ENCODE measurements around the gene SIRPG.
"Not testable (repeated sequence)": the region's sequence is repeated elsewhere in the genome, so short reads cannot be mapped to it uniquely, and the experiment has no call there.

The SIRPG gene

DNA sequence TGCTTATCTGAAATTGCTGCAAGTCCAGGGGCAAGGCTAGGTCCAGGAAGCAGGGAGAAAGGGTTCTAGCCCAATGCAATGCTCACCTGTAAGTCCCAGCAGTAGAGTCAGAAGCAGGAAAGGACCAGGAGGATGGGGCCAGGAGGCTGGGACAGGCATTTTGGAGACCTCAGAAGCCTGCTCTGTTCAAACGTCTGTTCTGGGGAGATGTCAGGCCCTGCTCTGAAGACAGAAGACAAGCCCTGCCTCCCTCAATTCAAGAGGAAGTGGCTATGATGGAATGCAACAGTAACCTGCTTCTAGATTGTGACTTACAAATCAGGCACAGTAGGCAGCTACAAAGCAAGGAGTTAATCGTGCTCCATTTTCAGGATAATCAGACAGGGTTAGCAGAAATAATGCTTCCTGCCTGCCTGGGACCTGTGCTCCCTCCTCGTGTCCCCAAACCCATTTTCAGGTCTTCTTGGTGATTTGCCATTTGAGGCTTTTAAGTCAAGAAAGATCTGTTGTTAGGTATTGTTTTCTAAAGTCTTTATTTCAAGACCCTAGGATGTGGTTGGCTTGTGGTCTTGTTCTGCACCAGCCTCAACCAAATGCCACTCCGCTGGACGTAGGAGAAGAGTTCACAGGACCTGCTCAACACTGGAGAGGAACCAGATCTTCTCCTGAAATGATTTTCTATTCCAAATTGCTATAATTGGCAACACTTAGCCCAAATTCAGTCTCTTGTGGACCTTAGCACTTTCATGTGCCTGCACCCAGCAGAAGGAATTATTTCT is at the start of gene SIRPG:
TSS of gene SIRPG (minus strand) at position 224 of the 779 bp plus-strand sequence. CDS start at position 159, 65 bp downstream.
- no peak for FAIRE-seq

DNA sequence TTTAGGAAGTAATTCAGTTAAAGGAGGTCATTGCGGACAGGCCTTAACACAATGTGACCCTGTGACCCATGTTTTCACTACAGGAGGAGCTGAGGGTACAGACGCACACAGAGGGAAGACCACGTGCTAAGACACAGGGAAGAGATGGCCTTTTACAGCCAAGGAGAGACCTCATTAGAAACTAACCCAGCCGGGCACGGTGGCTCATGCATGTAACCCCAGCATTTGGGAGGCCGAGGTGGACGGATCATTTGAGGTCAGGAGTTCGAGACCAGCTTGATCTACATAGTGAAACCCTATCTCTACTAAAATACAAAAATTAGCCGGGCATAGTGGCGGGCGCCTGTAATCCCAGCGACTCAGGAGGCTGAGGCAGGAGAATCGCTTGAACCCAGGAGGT is 49.3 kb upstream of the SIRPG start:
- not testable (repeated sequence) for FAIRE-seq

DNA sequence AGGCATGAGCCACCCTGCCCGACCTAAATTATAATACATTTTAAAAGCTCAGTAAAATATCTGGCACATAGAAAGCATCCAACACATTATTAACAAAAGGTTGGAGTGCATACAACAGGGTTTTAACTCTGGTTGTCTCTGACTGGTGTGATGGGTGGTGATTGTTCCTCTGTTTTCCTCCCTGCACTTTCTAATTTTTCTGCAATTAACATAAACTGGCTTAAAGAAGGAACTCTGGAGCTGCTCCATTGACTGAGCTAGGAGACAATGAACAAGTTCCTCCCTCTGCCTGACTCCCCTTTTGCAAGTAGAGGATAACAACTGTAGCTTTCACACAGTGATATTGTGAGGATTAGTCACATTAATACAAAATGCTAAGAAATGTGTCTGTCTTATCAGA is 48.5 kb upstream of the SIRPG start:
- no peak for FAIRE-seq

DNA sequence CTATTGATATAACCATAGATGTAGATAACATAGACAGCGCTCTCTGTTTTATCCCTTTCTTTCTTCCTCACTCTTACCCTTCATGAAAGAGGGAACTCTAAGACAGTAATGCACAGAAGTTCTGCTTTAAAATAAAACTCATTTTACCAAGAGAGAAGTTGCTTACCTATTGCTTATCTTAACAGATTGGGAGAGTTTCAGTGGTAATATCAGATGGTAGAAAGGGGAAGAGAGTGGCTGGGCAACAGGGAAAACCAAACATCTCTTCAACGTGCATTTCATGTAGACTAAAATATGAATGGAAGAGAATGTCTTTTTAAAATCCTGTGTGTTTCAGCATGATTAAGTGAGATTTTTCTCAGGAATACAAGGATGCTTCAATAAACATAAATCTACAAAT is 45.3 kb upstream of the SIRPG start:
- FAIRE-seq: no peak

DNA sequence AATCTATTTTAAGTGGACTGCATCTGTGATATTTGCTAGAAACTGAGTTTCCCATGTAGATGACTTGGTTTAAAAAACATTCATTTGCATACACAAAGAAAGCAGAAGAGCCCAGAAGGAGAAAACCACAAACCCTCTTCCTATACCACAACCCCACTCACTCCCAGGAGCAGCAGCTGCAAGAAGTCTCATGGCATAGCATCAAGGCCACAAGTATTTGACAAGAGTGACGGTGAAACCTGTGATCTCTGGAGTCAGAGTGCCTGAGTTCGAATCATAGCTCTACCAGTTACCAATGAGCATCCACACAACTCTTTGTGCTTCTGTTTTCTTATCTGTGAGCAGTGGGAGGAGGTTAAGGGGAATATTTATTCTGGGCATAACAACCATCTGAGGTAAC is 44.7 kb upstream of the SIRPG start:
- no peak for FAIRE-seq

DNA sequence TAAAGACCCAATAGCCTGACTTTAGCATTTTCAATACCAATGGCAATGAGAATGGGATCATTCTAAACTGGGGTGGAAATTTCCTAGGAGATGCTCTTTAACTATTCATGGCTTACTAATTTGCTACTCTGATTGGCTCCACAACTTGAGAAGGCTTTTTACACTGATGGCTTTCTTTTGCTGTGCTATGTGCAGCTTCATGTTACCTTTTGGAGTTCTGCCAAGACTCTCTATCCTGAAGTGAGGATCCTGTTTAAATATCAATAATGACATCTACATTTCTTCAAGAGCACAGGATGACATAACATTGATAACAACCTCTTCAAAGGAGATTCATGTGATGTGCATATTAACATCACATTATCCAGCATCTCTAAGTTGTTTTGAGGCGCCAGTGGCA is 43.4 kb upstream of the SIRPG start:
- no peak for FAIRE-seq

DNA sequence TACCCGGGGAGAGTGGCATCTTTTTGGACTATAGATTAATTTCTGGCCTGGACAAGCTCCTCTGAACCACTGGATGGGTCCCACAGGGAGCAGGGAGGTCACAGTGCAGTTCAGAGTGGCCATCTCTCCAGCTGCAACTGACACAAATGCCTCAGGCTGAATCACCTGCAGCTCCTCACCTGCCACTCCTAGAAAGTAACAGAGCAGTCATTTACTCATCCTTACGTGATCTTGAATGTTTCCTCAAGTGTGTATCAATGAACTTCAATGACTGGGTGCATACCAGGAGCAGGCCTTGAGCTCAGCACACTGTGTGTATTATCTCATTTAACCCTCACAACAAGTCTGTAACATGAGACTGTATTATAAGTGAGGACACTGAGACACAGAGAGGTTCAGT is 40.0 kb upstream of the SIRPG start:
- FAIRE-seq: no peak

DNA sequence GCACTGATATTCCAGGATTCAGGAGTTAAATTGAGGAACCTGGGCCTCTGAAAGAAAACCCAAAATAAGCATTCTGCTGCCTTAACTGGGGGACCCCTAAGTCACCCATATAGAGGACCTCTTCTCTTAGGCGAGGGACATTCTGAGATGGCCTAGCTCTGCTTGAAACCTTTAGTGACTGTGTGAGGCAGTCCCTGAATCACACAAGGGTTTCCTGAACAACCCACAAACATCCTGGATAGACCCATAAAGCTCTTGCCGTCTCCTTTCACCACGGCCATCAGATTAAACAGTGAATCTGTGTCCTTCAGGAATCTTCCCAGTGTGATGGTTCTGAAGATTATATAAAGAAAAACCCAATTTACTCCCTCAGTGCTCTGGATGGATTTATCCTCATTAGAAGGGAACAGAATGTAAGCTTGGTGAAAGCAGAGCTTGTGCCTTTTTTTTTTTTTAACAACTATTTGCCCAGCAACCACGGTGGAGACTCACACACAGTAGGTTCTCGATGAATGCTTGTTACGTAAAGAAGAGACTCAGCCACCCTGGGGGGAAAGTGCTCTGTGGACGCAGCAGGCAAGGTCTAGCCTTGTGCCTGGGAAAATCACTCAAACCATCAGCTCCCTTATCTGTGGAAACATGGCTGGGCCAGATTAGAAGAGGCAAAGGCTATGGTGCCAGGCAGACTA is 39.1 kb upstream of the SIRPG start:
- no peak for FAIRE-seq

DNA sequence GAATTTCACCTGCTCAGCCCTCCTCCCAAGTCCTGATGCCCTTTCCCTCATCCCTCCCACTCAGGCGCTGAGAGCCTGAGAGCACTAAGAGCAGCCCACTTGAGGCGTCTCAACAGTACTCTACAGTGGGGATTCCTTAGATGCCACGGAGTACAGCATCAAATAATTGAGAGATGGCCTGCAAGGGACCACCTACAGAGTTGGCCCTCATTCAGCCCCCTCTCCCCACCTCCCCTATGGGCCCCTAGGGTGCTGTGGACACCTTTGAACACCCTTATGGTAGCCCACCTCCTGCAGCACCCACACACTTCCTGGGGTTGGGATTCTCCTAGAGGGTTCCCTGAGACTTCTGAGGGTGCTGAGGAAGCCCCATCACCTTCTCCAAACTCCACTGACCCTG is 37.1 kb upstream of the SIRPG start:
- no peak for FAIRE-seq

DNA sequence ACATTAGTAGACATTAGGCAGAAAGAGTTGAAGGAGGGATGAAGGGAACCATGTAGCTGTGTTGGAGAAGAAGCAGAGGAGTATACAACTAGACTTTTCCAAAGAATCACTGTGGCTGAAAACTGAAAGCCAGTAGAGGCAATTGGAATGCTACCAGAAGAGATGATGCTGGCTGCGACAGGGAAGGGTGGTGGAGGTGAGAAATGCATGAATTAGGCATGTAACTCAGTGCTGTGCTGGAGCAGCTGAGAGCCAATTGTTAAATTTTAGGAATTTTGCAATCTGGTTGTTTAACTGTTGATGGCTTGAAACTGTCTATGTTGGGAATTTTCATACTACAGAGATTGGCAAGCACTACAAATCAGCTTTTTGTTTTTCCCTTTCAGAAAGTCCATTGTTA is 35.8 kb upstream of the SIRPG start:
- FAIRE-seq: no peak

DNA sequence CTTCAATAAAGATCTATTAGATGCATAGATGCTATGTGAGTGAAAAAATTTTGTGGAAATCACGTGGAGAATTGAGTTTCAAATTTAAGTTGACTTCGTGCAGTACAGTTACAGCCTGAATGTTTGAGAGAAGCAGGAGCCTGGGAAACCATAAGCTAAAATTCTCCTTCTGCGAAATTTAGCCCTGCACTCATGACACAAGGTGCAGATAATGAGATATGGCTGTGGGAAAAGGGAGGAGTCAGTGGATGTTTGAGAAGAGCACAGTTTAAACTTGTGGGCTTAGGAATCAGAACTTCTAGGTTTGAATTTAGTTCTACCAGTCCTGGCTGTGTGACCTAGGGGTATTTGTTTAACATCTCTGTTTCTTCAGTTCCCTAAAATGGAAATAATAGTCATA is 32.1 kb upstream of the SIRPG start:
- no peak for FAIRE-seq

DNA sequence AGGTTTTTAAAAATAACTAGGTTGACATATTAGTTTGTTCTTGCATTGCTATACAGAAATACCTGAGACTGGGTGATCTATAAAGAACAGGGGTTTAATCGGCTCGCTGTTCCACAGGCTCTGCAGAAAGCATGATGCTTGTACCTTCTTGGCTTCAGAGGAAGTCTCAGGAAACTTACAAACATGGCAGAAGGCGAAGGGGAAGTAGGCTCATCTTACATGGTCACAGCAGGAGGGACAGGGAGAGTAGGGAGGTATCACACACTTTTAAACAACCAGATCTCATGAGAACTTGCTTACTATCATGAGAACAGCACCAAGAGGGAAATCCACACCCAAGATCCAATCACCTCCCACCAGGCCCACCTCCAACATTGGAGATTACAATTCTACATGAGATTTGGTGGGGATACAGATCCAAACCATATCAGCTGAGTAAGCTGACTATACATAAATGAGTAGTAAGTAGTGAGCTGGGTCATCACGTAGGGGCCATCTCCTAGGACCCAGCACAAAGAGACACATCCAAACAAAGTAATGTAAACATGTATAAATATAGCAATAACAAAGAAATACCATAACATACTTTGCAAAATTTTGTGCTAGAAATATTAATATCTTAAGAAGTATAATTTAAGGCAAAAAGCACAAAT is 31.4 kb upstream of the SIRPG start:
- FAIRE-seq: no peak

DNA sequence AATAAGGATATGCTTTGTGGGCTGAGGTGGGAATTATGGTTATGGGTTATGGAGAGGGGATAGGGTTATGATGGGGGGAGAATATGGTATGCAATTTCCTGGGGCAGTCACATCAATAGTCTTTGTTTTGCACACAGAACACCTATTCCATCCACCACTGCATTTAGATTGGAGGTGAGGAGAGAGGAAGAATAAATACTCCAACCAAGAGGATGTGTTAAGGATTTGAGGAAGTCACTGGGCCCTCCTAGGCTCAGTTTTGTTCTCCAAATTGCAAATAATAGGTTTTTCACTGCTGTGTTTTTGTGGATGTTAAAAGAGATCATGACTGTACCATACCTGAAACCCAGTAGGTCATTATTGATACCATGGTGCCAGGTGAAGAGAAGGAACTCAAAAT is 29.5 kb upstream of the SIRPG start:
- FAIRE-seq: no peak

DNA sequence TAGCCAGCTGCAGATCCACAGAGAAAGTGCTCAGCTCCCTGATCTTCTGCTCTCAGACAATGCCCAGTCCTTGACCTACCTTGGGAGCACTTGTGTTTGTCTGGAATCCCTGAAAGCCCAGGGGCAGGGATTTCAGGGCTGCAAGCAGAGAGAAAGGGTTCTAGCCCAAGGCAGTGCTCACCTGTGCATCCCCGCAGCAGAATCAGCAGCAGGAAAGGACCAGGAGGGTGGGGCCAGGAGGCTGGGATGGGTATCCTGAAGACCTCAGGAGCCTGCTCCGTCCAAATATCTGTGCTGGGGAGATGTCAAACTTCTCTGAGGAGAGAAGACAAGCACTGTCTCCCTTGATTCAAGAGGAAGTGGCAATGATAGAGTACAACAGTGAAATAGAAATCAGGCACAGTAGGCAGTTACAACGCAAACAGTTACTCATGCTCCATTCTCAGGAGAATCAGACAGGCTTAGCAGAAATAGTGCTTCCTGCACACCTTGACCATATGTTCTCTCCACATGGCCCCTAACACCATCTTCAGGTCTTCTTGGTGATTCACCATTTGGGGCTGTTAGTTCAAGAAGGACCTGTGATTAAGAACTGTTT is 28.7 kb upstream of the SIRPG start:
- no peak for FAIRE-seq

DNA sequence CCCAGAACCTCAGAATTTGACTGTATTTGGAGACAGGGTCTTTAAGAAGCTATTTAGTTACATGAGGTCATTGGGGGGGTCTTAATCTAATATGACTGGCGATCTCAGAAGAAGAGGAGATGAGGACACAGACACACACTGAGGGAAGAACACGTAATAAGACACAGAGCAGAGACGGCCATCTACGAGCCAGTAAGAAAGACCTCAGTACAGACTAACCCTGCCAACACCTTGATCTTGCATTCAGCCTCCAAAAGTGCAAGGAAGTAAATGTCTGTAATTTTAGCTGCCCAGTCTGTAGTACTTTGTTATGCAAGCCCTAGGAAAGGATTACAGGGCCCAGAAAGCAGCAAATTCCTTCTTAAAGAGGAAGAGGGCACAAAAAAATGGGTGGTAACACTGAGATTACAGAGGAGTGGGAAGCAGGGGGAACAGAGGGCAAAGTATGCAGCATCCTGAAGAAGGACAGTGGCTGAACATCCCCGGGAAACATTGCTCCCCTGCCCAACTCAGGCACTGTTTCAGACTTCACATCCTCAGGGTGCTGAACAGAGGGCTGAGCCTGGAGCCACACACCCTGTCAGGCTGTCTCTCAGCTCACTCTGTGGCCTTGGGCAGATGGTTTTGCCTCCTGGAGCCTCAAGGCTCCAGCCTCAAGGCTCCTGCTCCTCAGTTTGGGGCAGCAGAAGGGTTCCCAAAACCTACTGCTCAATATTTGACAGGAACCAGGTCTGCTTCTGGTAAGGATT is 27.9 kb upstream of the SIRPG start:
- FAIRE-seq: no peak

DNA sequence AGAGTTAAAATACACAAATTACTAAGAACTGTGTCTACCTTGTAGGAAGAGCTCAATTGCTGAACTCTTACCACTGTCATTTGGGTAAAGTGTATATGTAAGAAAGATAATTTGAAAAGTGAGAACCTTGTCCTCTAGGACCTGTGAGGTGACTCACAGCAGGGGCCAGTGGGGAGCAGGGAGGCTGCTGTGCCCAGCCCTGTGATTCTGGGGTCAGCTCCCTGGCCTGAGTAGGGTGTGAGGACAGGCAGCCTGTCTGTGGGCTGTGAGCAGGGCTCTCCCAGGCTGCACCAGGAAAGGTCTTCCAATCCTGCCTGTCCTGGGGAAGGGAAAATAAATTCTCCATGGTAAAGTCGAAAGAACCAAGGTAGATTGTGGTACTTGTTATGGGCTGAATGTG is 27.3 kb upstream of the SIRPG start:
- FAIRE-seq: no peak

DNA sequence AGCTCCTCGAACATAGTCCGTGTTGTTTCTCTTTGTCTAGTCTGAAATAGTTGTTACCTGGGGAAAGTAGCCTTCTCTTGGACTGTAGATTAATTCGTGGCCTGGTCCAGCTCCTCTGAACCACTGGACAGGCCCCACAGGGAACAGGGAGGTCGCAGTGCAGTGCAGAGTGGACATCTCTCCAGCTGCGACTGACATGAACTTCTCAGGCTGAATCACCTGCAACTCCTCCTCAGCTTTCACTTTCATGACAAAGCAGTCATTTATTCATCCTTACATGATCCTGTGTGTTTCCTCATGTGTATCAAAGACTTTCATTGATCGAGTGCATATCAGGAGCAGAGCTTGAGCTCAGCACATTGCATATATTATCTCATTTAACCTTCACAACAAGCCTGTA is 19.1 kb upstream of the SIRPG start:
- no peak for FAIRE-seq

DNA sequence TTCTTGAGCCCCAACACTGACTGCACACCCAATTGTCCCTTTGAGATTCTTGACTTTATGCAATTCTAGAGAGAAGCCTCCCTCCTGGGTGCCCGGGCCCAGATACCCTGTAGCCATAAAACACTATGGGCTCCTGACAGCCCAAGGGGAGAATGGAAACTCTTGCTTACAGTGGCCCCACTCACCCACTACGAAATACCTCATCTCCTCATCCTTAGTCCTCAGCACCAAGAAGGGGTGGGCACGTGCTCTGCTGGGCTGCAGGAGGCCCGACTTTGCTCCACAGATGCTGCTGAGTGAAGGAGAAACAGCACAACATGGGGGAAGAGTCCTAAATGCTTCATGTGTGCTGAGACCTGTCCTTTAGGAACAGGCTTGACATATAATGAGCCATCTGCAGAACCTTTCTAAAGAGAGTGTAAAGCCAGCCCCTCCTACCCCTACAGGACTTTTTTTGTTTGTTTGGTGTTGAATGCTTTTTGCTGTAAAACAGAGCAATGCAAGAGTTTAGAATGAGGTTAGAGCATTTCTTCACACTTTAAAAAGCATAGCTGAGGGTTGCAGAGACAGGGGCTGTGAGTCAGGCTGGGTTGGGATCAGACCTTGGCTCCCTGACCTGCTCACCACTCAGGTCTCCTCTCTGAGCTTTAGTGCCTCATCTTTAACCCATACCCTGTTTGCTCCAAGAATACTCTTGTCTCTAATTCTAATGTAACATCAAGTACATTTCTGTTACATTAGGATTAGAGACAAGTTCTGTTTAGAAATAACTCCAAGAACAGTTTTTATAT is 17.6 kb upstream of the SIRPG start:
- no peak for FAIRE-seq

DNA sequence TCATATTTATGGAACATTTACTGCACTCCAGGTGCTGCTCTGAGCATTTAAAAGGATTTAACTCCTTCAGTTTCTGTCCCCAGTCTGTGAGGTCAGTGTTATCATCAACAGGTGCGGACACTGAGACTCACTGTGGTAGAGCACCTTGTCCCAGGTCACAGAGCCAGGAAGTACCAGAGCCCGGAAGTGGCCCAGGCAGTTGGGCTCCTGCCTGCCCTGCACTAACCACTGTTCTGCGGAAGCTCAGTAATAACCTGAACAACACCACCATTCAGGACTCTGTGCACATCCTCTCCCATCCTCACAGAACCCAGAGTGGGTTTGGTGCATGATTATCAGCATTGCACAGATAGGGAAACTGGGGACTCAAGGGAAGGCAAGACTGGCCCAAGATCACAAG is 16.8 kb upstream of the SIRPG start:
- no peak for FAIRE-seq

DNA sequence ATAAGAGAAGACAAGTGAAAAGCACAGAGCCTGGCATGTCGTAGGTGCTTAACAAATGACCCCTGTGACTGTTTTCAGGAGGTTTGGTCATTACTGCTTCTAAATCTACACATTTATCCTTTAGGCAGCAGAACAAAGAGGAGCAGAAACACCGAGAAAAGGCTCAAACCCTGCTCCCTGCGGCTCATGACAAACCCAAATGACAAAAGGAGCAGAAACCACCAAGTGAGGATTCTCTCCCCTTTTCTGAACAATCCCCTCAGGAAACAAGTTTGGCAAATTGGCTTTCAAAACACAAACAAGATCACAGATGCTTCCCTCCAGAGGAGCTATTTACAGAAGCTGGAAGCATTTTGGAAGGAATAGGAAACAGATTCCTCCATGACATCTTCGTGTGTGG is 15.8 kb upstream of the SIRPG start:
- FAIRE-seq: no peak

DNA sequence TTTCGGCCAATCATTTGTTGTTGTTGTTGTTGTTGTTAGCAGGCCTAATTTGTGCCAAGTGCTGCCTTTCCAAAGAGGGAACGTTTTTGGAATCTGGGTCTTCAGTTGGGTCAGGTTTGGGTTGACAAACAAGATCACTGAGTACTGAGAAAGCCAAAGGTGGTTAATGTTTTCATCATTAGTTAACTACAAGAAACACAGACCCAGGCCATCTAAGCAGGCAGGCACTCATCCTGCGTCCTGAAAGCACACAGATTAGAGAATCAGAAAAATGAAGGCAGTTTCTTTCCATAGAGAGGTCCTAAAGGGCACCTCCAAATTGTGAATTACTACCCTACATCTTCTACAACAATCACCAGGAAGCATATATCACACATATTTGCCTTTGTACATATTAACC is 15.1 kb upstream of the SIRPG start:
- no peak for FAIRE-seq

All from islet of Langerhans (tissue), 1 donor.